ENCODE data around the gene SRGAP1.

The SRGAP1 gene

GRCh38 chr12:63966606-63966975, 122.1 kb downstream of the SRGAP1 start:
- no peak for DNase-seq

DNA sequence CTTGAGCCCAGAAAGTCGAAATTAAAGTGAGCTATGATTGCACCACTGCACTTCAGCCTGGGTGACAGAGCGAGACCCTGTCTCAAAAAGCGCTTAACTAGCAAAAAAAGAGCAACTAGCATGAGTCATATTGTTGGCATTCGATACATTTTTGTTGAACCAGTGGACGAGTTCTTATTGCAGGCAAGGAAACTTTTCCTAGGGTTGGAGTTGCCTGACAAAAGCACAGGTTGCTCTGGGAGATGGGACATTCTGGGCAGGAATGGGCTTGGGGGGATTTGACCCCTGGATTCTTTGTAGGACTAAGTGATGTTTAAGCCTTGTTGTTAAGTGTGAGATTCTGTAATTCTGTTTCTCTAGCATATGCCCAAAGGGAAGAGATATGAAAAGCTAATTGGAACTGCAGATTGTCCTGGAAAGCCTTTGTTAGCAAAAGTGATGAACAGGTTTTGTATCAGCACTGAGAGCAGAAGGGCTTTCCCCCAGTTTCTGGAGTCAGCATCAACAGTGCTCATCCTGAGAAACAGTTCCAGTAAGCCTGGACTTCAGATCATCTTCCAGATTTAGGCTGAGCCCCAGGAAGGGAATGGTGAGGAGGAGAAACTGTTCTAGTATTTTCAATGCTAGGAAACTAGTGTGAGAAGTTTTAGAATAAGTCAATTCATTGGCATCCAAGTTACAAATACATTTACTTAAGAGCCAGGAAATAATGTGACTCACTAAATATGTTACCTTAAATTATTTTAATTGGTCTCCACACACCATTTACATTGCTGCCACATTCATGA, 123.1 kb downstream of the SRGAP1 start:
- DNase-seq, result no peak

- no peak for DNase-seq
Measured at GRCh38 chr12:63968673-63969072, 124.2 kb downstream of the SRGAP1 start.

DNA sequence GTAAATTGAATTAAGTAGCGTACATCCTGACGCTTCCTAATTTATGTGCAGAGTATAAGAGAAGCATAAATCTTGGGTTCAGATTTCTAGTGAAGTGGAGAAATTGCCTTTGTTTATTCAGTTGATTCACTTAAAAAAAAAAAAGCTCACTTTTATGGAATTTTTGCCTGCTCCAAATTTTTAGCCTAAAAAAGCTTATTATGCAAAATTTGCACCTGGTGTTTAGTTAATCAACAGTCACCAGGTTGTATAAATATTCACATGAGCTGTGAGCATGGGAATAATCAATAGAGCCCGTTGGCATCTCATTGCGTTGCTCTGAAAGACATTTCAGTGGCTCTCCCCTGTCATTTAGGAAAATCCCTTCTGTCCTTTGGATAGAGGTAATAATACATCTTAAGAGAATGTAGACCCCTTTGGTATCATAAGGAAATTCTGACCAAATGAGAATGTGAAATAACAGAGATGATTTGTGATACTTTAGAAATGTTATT, 132.4 kb downstream of the SRGAP1 start:
- DNase-seq, result no peak

DNA sequence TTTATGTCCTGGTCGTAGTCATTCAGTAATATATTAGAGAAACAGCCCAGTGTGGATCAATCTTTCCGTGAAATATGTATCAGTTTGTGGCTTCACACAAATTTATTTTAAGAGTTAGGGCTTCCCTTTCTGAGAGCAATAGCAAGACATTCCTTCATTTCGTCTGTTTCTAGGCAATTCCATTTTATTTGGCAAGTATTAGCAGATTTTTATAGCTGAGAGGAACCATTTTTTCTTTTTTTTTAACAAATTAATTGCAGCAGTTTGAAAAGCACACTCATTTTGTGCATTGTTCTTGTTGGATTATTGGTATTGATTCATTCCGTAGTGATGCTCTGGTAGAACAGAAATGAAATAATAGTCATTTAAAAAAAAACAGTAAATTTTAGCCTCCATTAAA, 132.9 kb downstream of the SRGAP1 start:
- no peak for DNase-seq

DNA sequence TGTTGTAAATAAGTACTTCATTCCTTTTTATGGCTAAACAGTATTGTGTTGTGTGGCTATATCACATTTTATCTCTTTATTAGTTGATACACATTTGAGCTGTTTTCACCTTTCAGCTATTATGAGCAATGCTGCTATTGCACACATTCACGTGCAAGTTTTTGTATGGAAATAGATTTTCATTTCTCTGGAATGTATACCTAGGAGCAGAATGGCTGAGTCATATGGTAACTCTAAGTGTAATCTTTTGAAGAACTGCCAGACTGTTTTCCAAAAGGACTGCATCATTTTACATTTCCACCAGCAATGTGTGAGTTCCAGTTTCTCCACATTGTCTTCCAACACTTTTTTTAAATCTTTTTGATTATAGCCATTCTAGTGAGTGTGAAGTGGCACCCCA, 134.0 kb downstream of the SRGAP1 start:
- DNase-seq, result no peak

GRCh38 chr12:63980211-63980610, 135.7 kb downstream of the SRGAP1 start:
- no peak for DNase-seq

DNA sequence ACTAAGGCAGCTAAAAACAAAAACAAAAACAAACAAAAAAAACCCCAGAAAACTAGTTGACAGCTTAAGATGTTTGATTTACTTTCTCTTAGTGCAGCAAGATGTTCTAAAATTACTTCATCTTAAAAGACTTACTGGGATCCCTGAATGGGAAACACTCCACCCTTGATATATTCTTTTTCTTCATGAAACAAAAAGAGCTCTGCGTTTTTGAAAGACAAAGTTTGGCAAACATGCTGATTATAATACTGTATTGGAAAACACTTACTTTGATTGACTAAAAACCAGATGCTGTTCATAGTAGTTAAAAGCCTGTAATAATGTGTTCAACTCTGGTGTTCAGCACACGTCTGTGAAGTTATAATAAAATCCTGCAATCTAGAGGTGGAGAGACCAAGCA, 136.8 kb downstream of the SRGAP1 start:
- DNase-seq, result no peak

- no peak for DNase-seq
Measured at GRCh38 chr12:63982604-63983295, 138.2 kb downstream of the SRGAP1 start.

- no peak for DNase-seq
Measured at GRCh38 chr12:63985456-63985855, 141.0 kb downstream of the SRGAP1 start.

DNA sequence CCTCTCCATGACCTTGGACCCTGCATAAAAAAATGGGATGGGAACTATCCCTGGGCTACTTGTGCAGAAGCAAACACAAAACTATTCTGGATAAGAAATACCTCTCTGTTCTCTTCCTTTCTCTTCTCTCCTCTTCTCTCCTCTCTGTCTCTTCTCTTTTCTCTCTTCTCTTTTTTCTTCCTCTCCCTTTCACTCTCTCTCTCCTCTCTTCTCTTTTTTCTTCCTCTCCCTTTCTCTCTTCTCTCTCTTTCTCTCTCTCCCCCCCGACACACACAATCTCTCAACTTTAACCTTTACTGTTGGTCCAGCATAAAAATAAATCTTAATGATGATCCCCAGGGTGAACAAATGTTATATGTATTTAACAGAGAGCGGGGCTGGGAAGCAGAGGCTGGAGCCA, 141.4 kb downstream of the SRGAP1 start:
- no peak for DNase-seq

DNA sequence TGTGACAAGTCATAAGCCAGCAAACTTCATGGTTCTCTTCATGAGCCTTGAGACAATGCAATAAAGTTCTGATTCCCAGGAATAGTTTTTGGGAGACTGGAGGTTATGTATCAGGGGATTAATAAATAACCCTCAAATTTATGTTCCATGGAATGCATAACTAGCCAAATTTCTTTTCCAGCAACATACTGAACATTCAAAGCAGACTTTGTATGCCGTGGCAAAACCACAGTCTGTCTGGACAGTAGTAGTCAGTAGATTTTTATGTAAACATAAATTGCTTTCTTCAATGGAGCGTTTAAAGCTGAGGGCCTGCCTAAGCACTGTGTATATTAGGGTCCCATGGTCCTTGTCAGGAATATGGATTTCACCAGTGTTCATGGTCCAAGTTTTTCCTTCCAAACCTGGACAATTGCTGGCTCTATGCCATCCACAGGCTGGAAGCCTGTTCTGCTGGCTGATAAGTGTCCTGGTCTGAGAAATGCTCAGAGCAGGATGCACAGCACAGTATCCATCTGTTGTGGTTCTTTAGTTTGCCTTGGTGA, 144.9 kb downstream of the SRGAP1 start:
- no peak for DNase-seq

DNA sequence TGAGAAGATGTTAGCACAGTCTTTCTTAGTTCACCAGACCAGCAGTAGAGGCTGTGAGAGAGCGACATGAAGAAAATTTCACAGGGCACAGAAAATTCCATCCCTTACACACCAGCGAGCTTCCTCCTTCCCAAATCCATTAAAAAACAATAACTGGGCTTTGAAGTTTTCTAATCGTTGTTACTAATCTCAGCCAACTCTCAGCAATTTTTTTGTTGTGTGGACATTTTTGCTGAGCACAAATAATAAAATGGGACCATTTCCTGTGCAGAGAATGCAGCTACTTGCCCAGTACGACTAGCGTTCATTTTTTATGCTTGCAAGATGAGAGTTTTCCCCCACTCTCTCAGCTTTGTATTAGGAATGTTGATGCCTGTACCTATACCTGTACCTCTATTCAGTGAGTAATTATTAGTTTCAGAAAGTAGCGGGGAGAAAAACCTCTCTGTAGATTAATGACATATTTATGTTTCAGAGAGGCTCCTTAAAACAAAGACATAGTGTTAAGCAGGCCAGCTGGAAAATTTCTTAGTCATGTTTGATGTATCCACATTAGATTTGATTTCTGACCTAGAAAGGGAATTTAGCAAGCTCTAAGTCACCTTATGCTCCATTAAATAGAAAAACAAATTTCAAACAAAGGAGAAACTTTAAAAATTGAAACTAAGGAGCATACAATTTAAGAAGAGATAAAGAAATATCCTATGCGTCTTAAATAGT, 146.5 kb downstream of the SRGAP1 start:
- DNase-seq, result no peak

DNA sequence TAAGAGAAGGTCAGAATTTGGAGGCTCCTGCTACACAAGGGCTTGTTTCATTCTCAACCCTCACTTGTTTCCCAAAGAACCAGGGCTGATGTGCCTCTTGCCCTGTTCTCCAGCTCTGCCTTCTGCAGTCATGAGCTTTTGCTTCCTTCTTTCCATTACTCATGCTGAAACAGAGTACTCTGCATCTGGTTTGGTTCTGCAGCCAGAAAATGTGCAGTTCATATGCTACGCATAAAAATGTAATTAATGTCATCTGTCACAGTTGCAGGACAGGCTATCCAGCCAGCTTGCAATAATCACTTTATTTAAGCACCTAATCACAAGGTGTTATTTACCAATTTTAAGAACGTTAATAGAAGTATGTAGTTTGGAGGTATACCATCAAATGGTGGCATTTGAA, 150.2 kb downstream of the SRGAP1 start:
- no peak for DNase-seq

DNA sequence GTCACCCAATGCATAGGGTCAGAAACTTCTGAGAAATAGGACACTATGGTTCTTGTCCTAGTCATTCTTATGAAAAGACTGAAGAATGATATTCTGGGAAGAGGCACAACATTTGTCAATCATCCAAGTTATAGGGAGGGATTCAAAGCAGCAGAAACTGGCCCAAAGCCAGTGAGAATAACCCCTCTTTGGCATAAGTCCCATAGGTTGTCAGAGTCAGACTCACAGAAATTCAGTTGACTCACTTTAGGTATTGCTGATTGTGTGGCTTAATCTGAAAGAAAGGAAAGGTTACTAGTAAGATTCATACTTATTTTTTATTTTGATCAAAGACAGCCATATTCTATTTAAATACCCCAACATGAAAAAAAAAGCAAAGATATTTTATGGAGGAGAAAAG, 151.0 kb downstream of the SRGAP1 start:
- no peak for DNase-seq

DNA sequence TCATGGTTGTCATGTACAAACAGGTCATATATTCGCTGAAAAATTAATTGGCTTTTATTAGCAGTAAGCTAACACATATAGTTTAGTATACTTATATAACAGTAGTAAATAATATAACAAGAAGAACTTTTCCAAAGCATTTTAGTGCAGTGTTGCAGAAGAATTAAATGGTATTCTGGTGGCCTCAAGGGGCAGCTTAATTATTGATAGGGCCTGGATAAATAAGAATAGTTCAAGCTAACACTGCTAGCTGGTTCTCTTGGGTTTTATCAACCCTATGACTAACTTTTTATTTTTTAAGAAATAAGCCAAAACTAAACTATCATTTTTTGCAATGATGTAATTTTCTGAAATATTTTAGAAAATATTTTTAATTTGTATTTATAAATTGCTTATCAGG, 152.1 kb downstream of the SRGAP1 start:
- DNase-seq, result no peak

GRCh38 chr12:63997198-63997597, 152.7 kb downstream of the SRGAP1 start:
- no peak for DNase-seq

DNA sequence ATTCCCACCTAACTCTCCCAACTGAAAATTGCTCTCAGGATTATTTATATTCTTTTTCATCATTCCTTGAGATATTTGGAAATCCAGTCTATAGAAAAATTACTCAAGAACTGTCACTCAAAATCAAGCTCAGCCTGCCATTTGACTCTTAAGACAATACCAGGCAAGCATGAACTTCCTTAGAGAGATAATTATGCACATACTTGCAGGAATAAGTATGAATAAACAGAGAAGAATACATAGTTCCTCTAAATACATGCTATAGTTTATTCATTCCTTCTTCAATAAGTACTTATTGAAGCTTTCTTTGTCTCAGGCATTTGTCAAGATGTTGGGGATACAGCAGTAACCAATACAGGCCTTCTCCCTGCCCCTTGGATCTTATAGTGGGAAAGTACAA, 154.1 kb downstream of the SRGAP1 start:
- no peak for DNase-seq

DNA sequence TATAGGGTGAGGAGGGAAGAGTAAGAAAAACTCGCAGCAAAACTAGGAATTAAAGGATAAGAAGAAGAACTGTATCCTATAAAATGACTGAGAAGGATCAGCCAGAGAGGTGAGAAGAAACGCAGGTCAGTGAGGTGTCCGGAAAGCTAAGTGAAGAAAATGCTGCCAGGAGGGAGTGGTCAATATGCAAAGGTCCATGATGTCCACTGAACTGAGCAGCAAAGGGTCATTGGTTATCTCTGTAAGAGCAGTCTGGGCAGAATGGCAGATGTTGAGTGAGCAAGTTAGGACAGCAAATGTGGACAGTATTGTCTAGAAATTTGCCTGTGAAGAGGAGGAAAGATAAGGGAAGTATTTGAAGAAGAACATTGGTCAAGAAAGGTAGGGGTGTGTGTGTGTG, 155.4 kb downstream of the SRGAP1 start:
- DNase-seq, result no peak

DNA sequence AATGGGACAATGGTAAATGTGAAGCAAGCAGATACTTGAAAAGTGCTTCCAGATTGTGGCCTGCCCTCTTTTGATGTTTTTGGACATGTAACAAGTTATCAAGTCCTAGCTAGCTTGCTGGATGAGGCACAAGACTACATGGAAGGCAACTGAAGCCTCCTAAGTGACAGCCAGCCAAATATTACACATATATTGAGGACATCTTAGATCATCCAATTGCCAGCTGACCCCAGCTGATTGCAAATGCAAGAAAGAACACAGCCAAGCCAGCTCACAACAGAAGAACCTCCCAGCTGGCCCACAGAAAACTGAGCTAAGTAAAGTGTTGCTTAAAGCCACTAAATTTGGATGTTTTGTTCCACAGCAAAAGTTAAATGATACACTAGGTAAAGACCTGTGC, 156.9 kb downstream of the SRGAP1 start:
- no peak for DNase-seq

- no peak for DNase-seq
Measured at GRCh38 chr12:64004641-64005040, 160.1 kb downstream of the SRGAP1 start.

GRCh38 chr12:64006211-64006825, 161.8 kb downstream of the SRGAP1 start:
- no peak for DNase-seq

- no peak for DNase-seq
Measured at GRCh38 chr12:64007853-64008252, 163.4 kb downstream of the SRGAP1 start.

Measured in right kidney (tissue), 1 donor.